H9 (cell line): ENCODE data around the gene RAB11A. TPM values are rescaled to one million over a fixed set of nuclear protein-coding genes. Genes with fewer than 3 reads are reported as not detected.

Experiments used
- DNase-seq: peaks from one replicate; pipeline ENCODE4 v3.0.0-alpha.2; 2017
- H2AFZ ChIP-seq: one replicate; pipeline ENCODE4 v1.6.1; 2013; ENCODE audit warnings: mild to moderate bottlenecking, low read length, control low read depth, moderate library complexity
- H2AK5ac ChIP-seq: 2 replicates; pipeline ENCODE4 v1.6.1; 2013; ENCODE audit warnings: low read length, control low read depth, mixed read lengths; ENCODE audit not compliant: insufficient read length
- H2BK120ac ChIP-seq: one replicate; pipeline ENCODE4 v1.6.1; 2013; ENCODE audit warnings: low read depth, mild to moderate bottlenecking, low read length, control low read depth, inconsistent platforms; ENCODE audit not compliant: poor library complexity, severe bottlenecking
- H2BK12ac ChIP-seq: 2 replicates; pipeline ENCODE4 v1.6.1; 2013; ENCODE audit warnings: low read length, control low read depth, mixed read lengths, low read depth; ENCODE audit not compliant: insufficient read length
- H2BK15ac ChIP-seq: 2 replicates; pipeline ENCODE4 v1.6.1; 2013; ENCODE audit warnings: low read depth, low read length, control low read depth
- H2BK20ac ChIP-seq: one replicate; pipeline ENCODE4 v1.6.1; 2013; ENCODE audit warnings: low read depth, mild to moderate bottlenecking, low read length, control low read depth, inconsistent platforms; ENCODE audit not compliant: poor library complexity, severe bottlenecking
- H2BK5ac ChIP-seq: 2 replicates; pipeline ENCODE4 v1.6.1; 2013; ENCODE audit warnings: low read length, control low read depth, mixed read lengths; ENCODE audit not compliant: insufficient read length
- H3K14ac ChIP-seq: 2 replicates; pipeline ENCODE4 v1.6.1; 2013; ENCODE audit warnings: low read length, control low read depth; ENCODE audit not compliant: insufficient read depth
- H3K18ac ChIP-seq: 2 replicates; pipeline ENCODE4 v1.6.1; 2013; ENCODE audit warnings: low read depth, mild to moderate bottlenecking, mixed read lengths, low read length, control low read depth; ENCODE audit not compliant: insufficient read length
- H3K23ac ChIP-seq: 2 replicates; pipeline ENCODE4 v1.6.1; 2013; ENCODE audit warnings: low read length, control low read depth, mixed read lengths, low read depth; ENCODE audit not compliant: insufficient read length
- H3K23me2 ChIP-seq: 2 replicates; pipeline ENCODE4 v1.6.1; 2013; ENCODE audit warnings: low read depth, mild to moderate bottlenecking, mixed read lengths, low read length, control low read depth; ENCODE audit not compliant: insufficient read length, poor library complexity, severe bottlenecking
- H3K27ac ChIP-seq: 2 replicates; pipeline ENCODE4 v1.5.1; 2013; ENCODE audit warnings: low read length, control low read depth, mixed read lengths, low read depth; ENCODE audit not compliant: insufficient read length
- H3K27me3 ChIP-seq: 2 replicates; pipeline ENCODE4 v1.6.1; 2013; ENCODE audit warnings: low read length, control low read depth, inconsistent platforms; ENCODE audit not compliant: insufficient read depth
- H3K4ac ChIP-seq: 2 replicates; pipeline ENCODE4 v1.6.1; 2013; ENCODE audit warnings: low read depth, mild to moderate bottlenecking, control low read depth, inconsistent platforms, low read length, moderate library complexity
- H3K4me1 ChIP-seq: 2 replicates; pipeline ENCODE4 v1.6.1; 2013; ENCODE audit warnings: low read length, control low read depth, inconsistent platforms; ENCODE audit not compliant: insufficient read depth
- H3K4me2 ChIP-seq: 2 replicates; pipeline ENCODE4 v1.6.1; 2013; ENCODE audit warnings: low read length, control low read depth, mixed read lengths; ENCODE audit not compliant: insufficient read length, insufficient read depth
- H3K56ac ChIP-seq: 2 replicates; pipeline ENCODE4 v1.6.1; 2013; ENCODE audit warnings: low read depth, mild to moderate bottlenecking, mixed read lengths, low read length, control low read depth; ENCODE audit not compliant: insufficient read length
- H3K79me1 ChIP-seq: 2 replicates; pipeline ENCODE4 v1.6.1; 2013; ENCODE audit warnings: low read depth, mild to moderate bottlenecking, moderate library complexity, low read length, control low read depth, inconsistent platforms; ENCODE audit not compliant: insufficient read depth, poor library complexity, severe bottlenecking
- H3K79me2 ChIP-seq: 2 replicates; pipeline ENCODE4 v1.6.1; 2013; ENCODE audit warnings: low read length, control low read depth, inconsistent platforms; ENCODE audit not compliant: insufficient read depth
- H3K9ac ChIP-seq: 2 replicates; pipeline ENCODE4 v1.6.1; 2013; ENCODE audit warnings: low read length, control low read depth, mixed read lengths; ENCODE audit not compliant: insufficient read length; ENCODE audit errors: extremely low read depth
- H3K9me3 ChIP-seq: one replicate; pipeline ENCODE4 v1.6.1; 2013; ENCODE audit warnings: low read depth, low read length, inconsistent platforms; ENCODE audit not compliant: control insufficient read depth
- H3T11ph ChIP-seq: one replicate; pipeline ENCODE4 v1.6.1; 2013; ENCODE audit warnings: mild to moderate bottlenecking, low read length, control low read depth, inconsistent platforms
- H4K20me1 ChIP-seq: one replicate; pipeline ENCODE4 v1.6.1; 2013; ENCODE audit not compliant: control insufficient read depth, insufficient read length, insufficient read depth
- H4K5ac ChIP-seq: 2 replicates; pipeline ENCODE4 v1.6.1; 2013; ENCODE audit warnings: low read depth, mild to moderate bottlenecking, mixed read lengths, low read length, control low read depth; ENCODE audit not compliant: insufficient read length
- H4K8ac ChIP-seq: replicated peaks from 2 replicates; pipeline ENCODE4 v1.6.1; 2013; ENCODE audit warnings: low read length, control low read depth, mixed read lengths, low read depth; ENCODE audit not compliant: insufficient read length
- H4K91ac ChIP-seq: 2 replicates; pipeline ENCODE4 v1.6.1; 2013; ENCODE audit warnings: low read depth, mild to moderate bottlenecking, moderate library complexity, mixed read lengths, low read length, control low read depth; ENCODE audit not compliant: insufficient read length
- H3K27ac Mint-ChIP-seq, 3 experiments: 2 replicates in 2 of 3; 3 replicates in 1 of 3; pipeline ENCODE4 v1.8.0; 2020 to 2021; ENCODE audit warnings: mixed read lengths in 3 of 3, mild to moderate bottlenecking in 1 of 3, moderate library complexity in 1 of 3
- H3K27me3 Mint-ChIP-seq: 2 replicates; pipeline ENCODE4 v1.8.0; 2021; ENCODE audit warnings: low read depth, mild to moderate bottlenecking, moderate library complexity, mixed read lengths
- H3K36me3 Mint-ChIP-seq, 3 experiments: 2 replicates in 2 of 3; 3 replicates in 1 of 3; pipeline ENCODE4 v1.8.0; 2020 to 2021; ENCODE audit warnings: low read depth in 3 of 3, mixed read lengths in 3 of 3; ENCODE audit not compliant: insufficient read depth in 1 of 3
- H3K4me1 Mint-ChIP-seq, 2 experiments: 2 replicates each; pipeline ENCODE4 v1.8.0; 2020; ENCODE audit warnings: mixed read lengths in 2 of 2
- H3K4me3 Mint-ChIP-seq, 2 experiments: 2 replicates in 1 of 2; 3 replicates in 1 of 2; pipeline ENCODE4 v1.8.0; 2020 to 2021; ENCODE audit warnings: mild to moderate bottlenecking in 2 of 2, mixed read lengths in 2 of 2, moderate library complexity in 1 of 2
- H3K9me3 Mint-ChIP-seq, 2 experiments: 2 replicates in 1 of 2; 3 replicates in 1 of 2; pipeline ENCODE4 v1.8.0; 2020; ENCODE audit warnings: mild to moderate bottlenecking in 2 of 2, mixed read lengths in 2 of 2, moderate library complexity in 1 of 2
- WGBS: extraction: QIAGEN DNeasy Blood & Tissue Kit; methylation state at CpG from one replicate; pipeline ENCODE4 v1.1.7; 2013; ENCODE audit warnings: missing lambda C conversion rate, low lambda C conversion rate, mixed read lengths; ENCODE audit not compliant: insufficient read length; ENCODE audit errors: extremely low coverage; 5-methylcytosine and 5-hydroxymethylcytosine counted together
- total RNA-seq: library from RNA; stranded (reverse); gene quantifications from 2 replicates; pipeline ENCODE4 v1.2.1, GENCODE V29; 2021
- TF ChIP-seq, protein P1 (sequence below): fragments of 200-600 bp; sonication (generic); conservative IDR thresholded peaks from 3 replicates; pipeline ENCODE4 v1.8.0; 2021; ENCODE audit warnings: antibody characterized with exemption, mild to moderate bottlenecking

RAB11A gene
- total RNA-seq, 1 experiment from 2014 or later: 217 TPM

DNA sequence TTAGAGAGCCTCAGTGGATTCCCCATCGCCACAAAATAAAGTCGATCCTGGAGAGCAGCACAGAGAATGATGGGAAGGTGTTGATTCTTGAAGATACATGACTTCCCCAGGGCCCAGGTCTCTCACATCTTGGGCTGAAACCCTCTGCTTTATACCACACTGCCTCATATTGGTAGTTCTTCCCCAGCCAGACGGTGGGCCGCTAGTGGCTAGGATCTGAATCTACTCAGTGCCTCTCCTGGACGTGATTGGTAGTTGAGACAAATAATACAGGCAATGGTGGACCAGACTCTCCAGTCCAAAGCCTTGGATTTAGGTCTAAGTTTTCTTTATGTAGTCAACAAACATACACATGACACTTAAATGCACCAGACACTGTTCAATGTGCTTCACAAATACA, 49.7 kb downstream of the RAB11A start:
- H3K27ac ChIP-seq: no peak overlapping the region
- H3K4ac ChIP-seq: no peak overlapping the region
- Mint-ChIP-seq H3K27me3 (no peaks in the 10 kb centered on the region), H3K9me3 (no peaks in the 10 kb centered on the region), H3K4me1 (peaks cover 30 to 44% of the 10 kb centered on the region in 2 experiments), H3K36me3 (no peaks in the 10 kb centered on the region), H3K4me3 (no peak overlapping the region), H3K27ac (no peak overlapping the region)
- no peaks in the 10 kb centered on the region for H3K79me1 ChIP-seq
- H3K56ac ChIP-seq: no peak overlapping the region
- no peak for DNase-seq
- no peak overlapping the region for H3K9ac ChIP-seq
- H2BK5ac ChIP-seq: no peak overlapping the region
- no peaks in the 10 kb centered on the region for H3K23me2 ChIP-seq
- H2BK15ac ChIP-seq: no peak overlapping the region
- no peak overlapping the region for H3T11ph ChIP-seq
- no peaks in the 10 kb centered on the region for H3K79me2 ChIP-seq
- no peak overlapping the region for H3K14ac ChIP-seq
- no CpG with 5 or more reads among the region's 5 CpGs for WGBS
- H2BK20ac ChIP-seq: no peak overlapping the region
- H3K4me2 ChIP-seq: no peak overlapping the region
- TF ChIP-seq, protein P1, sequence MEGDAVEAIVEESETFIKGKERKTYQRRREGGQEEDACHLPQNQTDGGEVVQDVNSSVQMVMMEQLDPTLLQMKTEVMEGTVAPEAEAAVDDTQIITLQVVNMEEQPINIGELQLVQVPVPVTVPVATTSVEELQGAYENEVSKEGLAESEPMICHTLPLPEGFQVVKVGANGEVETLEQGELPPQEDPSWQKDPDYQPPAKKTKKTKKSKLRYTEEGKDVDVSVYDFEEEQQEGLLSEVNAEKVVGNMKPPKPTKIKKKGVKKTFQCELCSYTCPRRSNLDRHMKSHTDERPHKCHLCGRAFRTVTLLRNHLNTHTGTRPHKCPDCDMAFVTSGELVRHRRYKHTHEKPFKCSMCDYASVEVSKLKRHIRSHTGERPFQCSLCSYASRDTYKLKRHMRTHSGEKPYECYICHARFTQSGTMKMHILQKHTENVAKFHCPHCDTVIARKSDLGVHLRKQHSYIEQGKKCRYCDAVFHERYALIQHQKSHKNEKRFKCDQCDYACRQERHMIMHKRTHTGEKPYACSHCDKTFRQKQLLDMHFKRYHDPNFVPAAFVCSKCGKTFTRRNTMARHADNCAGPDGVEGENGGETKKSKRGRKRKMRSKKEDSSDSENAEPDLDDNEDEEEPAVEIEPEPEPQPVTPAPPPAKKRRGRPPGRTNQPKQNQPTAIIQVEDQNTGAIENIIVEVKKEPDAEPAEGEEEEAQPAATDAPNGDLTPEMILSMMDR: no peak
- H3K4me1 ChIP-seq: peaks cover 2% of the 10 kb centered on the region; the same call in 1 of the 2 replicates
- H3K18ac ChIP-seq: no peak overlapping the region
- no peak overlapping the region for H2BK12ac ChIP-seq
- H4K5ac ChIP-seq: no peak overlapping the region
- H3K23ac ChIP-seq: no peak overlapping the region
- H3K27me3 ChIP-seq: no peaks in the 10 kb centered on the region
- no peaks in the 10 kb centered on the region for H3K9me3 ChIP-seq
- H2AFZ ChIP-seq: no peak overlapping the region
- H2AK5ac ChIP-seq: no peak overlapping the region
- no peaks in the 10 kb centered on the region for H4K20me1 ChIP-seq
- no peak overlapping the region for H4K8ac ChIP-seq
- H2BK120ac ChIP-seq: no peak overlapping the region
- H4K91ac ChIP-seq: no peak overlapping the region
